HG02610 (cell line): ENCODE data around the gene PLCB2.

Experiments
- ATAC-seq: cut with Tn5 transposase; IDR thresholded peaks from one replicate; pipeline ENCODE4 v1.9.1; 2021; ENCODE audit warnings: mild to moderate bottlenecking, moderate library complexity; ENCODE audit not compliant: unreplicated experiment

The PLCB2 gene

DNA sequence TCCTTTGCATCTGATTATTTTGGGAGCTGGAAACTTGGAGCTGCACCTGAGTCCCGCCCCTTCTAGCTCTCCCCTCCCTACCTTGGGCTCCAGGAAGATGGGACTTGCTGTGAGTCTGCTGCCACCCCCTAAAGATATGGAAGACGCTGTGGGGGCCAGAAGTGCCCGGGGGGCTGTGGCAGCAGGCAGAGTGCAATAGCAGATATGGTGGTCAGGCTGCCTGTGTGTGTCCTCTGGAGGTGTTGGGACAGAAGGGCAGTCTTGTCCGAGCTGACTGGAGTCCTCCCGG, 68.4 kb downstream of the PLCB2 start:
- ATAC-seq: no peak

DNA sequence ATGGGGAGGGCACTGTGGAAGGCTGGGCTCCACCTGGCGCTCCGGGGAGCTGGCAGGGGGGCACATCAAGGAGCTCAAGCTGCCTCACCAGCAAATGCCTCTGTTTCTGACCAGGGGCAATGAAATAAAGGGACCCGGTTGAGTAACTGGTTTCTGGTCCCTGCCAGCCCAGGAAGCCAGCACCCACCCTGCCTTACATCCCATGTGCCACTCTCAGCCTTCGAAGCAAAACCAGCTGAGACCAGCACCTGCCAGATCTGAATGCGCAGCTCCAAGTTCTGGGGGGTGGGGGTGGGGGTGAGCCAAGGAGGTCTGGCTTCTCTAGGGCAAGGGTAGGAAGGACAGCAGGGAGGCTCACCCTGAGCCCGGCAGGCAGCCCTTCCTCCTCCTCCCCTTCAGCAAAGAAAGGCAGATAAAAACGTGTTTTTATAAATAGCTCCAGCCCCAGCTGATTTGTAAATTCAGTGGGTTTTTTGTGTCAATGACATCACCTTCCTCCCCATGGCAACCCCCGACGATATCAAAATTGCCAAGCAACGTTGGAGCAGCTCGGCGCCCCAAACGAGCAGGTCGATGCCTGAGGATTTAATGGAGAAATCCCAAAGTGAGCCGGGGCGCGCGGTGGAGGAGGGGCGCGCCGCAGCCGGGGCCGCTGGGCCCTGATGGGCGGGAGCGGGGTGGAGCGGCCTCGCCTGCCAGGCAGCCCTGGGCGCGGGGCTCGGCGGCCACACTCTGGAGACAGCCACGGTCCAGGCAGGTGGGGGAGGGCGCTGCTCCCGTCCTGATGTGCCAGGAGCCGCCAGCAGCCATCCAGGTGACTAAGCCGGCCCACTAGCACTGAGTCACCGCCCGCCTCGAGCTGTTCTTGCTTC, 69.0 kb downstream of the PLCB2 start, which contains the start of gene PAK6:
PAK6 (plus strand) TSS at position 532 of the 872 bp plus-strand sequence. CDS start 25,723 bp downstream, outside the sequence.
- ATAC-seq: no peak
